ENCODE measurements around the gene SLC1A3. TPM values are rescaled to one million over a fixed set of nuclear protein-coding genes. Genes with fewer than 3 reads are reported as not detected.

The SLC1A3 gene
- total RNA-seq, 4 donors from 2014 or later = 71.1 to 215 (median 161) TPM

GRCh38 chr5:36669015-36669651 lies 62.7 kb downstream of the SLC1A3 start:
- ATAC-seq (ENCODE audit: low FRiP score) (no peak), DNase-seq (ENCODE audit: low spot score) (no peak)
- no peak for TF ChIP-seq CTCF (IDR thresholded peaks at IDR 0.05)

- no peak for ATAC-seq (ENCODE audit: low FRiP score)
These were observed 64.1 kb downstream of the SLC1A3 start for GRCh38 chr5:36670548-36670947.

GRCh38 chr5:36675282-36675681 lies 68.9 kb downstream of the SLC1A3 start:
- DNase-seq (ENCODE audit: low spot score) (no peak), ATAC-seq (ENCODE audit: low FRiP score) (no peak)
- no peak for TF ChIP-seq CTCF (IDR thresholded peaks at IDR 0.05)

More at GRCh38 chr5:36670548-36670947, 64.1 kb downstream of the SLC1A3 start:
- no peak for TF ChIP-seq CTCF (IDR thresholded peaks at IDR 0.05)
- no peak for DNase-seq (ENCODE audit: low spot score)

- ATAC-seq (ENCODE audit: low FRiP score) (no peak), DNase-seq (ENCODE audit: low spot score) (no peak)
- TF ChIP-seq CTCF (IDR thresholded peaks at IDR 0.05) = no peak
These were observed 73.0 kb downstream of the SLC1A3 start for GRCh38 chr5:36679221-36679989.

GRCh38 chr5:36680066-36680465 lies 73.7 kb downstream of the SLC1A3 start:
- ATAC-seq (ENCODE audit: low FRiP score) (no peak), DNase-seq (ENCODE audit: low spot score) (no peak)
- TF ChIP-seq CTCF (IDR thresholded peaks at IDR 0.05) = no peak

GRCh38 chr5:36681711-36682110 lies 75.3 kb downstream of the SLC1A3 start:
- ATAC-seq (ENCODE audit: low FRiP score) (no peak), DNase-seq (ENCODE audit: low spot score) (no peak)
- TF ChIP-seq CTCF (IDR thresholded peaks at IDR 0.05) = no peak

- ATAC-seq (ENCODE audit: low FRiP score) = no peak
- no peak for DNase-seq (ENCODE audit: low spot score)
- TF ChIP-seq CTCF (IDR thresholded peaks at IDR 0.05) = no peak
These were observed 76.1 kb downstream of the SLC1A3 start for GRCh38 chr5:36682499-36682898.
